ENCODE data around the gene PHC3.

Gene PHC3

DNA sequence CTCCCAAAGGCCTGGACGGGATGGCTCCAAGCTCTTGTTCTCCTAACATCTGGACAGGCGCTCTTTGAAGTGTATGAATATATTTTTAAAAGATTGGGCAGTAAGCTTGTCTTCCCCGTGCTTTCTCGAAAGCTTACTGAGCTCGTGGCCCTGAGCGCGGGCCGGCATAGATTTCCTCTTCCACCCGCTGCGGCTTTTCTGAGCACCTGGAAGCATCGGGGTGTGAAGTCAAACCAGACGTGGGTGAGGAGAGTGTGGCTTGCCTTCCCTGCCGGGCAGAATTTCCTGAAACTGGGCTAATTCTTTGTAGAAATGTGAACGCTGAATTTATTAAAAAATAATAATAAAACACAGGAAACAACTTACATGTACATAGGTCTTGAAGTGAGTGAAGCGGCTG is 117.8 kb downstream of the PHC3 start:
- no peaks in the 10 kb centered on the region for H3K4me1 Mint-ChIP-seq
- peaks cover 10% of the 10 kb centered on the region for H3K9me3 Mint-ChIP-seq
- DNase-seq, result no peak
- no peak overlapping the region for H3K4me3 Mint-ChIP-seq
- no peaks in the 10 kb centered on the region for H3K36me3 Mint-ChIP-seq (ENCODE audit: low read depth)
- TF ChIP-seq, protein P1, sequence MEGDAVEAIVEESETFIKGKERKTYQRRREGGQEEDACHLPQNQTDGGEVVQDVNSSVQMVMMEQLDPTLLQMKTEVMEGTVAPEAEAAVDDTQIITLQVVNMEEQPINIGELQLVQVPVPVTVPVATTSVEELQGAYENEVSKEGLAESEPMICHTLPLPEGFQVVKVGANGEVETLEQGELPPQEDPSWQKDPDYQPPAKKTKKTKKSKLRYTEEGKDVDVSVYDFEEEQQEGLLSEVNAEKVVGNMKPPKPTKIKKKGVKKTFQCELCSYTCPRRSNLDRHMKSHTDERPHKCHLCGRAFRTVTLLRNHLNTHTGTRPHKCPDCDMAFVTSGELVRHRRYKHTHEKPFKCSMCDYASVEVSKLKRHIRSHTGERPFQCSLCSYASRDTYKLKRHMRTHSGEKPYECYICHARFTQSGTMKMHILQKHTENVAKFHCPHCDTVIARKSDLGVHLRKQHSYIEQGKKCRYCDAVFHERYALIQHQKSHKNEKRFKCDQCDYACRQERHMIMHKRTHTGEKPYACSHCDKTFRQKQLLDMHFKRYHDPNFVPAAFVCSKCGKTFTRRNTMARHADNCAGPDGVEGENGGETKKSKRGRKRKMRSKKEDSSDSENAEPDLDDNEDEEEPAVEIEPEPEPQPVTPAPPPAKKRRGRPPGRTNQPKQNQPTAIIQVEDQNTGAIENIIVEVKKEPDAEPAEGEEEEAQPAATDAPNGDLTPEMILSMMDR (IDR thresholded peaks at IDR 0.05), result no peak
- peaks cover 7% of the 10 kb centered on the region for H3K27me3 Mint-ChIP-seq (ENCODE audit: low read depth, poor library complexity)
- no peak overlapping the region for H3K27ac Mint-ChIP-seq

DNA sequence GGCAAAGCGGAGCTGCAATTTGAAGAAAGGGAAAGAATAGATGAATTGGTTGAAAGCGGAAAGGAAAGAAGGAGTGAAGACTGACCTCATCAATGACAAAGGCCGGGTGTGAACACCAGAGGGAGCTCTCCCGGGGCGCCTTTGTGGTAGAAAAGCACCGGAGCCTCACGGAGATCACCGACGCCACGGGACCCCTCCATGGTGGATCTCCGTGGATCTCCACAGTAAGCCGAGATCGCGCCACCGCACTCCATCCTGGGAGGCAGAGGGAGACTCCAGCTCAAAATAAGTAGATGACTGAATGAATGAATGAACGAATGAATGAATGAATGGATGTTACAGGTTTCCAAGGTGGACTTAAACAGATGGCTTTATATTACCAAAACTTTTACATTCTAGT is 118.8 kb downstream of the PHC3 start:
- H3K4me3 Mint-ChIP-seq, result no peak overlapping the region
- peaks cover 7% of the 10 kb centered on the region for H3K27me3 Mint-ChIP-seq (ENCODE audit: low read depth, poor library complexity)
- no peaks in the 10 kb centered on the region for H3K36me3 Mint-ChIP-seq (ENCODE audit: low read depth)
- TF ChIP-seq, protein P1 (IDR thresholded peaks at IDR 0.05), result no peak
- H3K9me3 Mint-ChIP-seq, result peaks cover 10% of the 10 kb centered on the region
- DNase-seq, result no peak
- no peak overlapping the region for H3K27ac Mint-ChIP-seq
- H3K4me1 Mint-ChIP-seq, result no peaks in the 10 kb centered on the region

DNA sequence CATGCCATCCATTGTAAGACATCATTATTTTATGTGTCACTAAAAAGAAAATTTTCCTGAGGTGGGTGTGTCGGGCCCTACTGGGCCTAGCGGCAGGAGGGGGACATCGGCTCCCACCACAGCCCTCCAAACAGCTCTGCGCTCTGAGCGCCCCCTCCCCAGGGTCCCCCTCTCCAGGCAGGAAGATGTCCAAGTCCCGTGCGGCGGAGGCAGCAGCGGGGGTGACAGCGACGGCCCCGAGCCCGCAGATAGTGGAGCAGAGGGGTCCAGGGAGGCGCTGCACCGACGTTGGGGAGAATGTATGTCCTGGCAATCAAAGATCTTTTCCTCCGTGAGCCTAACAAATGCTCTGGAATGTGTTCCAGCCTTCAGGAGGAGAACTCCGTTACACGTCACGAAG is 119.5 kb downstream of the PHC3 start:
- Mint-ChIP-seq H3K4me1 (no peaks in the 10 kb centered on the region), H3K36me3 (ENCODE audit: low read depth) (no peaks in the 10 kb centered on the region), H3K27ac (no peak overlapping the region), H3K4me3 (no peak overlapping the region), H3K9me3 (peaks cover 10% of the 10 kb centered on the region), H3K27me3 (ENCODE audit: low read depth, poor library complexity) (peaks cover 4% of the 10 kb centered on the region)
- TF ChIP-seq, protein P1 (IDR thresholded peaks at IDR 0.05), result no peak
- DNase-seq, result no peak

DNA sequence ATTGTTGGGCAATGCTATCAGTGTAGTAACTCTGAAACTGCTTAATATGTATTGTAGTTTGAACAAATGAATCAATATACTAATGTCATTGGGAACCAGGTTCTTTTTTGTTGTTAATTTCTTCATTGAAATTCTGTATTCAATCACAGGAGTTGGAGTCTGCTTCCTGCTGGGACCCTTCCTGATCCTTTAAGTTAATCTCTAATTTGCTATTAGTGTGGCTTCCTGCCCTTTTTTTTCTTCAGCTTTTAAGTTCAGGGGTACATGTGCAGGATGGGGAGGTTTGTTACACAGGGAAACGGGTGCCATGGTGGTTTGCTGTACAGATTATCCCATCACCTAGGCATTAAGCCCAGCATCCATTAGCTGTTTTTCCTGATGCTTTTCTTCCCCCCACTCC is 122.1 kb downstream of the PHC3 start:
- peaks cover 5% of the 10 kb centered on the region for H3K9me3 Mint-ChIP-seq

DNA sequence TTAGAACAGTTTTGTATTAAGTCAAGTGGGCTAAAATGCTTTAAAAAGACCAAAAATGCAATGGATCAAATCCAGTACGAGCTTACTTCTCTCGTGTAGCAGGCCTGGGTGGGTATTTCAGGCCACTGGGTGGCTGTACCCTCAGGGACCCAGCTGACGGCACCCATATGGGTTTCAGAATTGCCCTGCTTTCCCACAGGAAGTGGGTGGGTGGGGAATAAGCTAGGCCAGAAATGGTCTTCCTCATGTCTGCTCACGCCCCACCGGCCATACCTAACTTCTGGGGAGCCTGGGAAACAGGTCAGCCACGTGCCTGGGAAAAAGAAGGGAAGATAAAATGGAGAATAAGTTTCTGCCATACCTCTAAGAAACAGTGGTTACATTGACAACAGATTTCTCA is 123.4 kb downstream of the PHC3 start:
- H3K27ac Mint-ChIP-seq, result no peak overlapping the region
- no peaks in the 10 kb centered on the region for H3K36me3 Mint-ChIP-seq (ENCODE audit: low read depth)
- peaks cover 5% of the 10 kb centered on the region for H3K9me3 Mint-ChIP-seq
- TF ChIP-seq, protein P1 (IDR thresholded peaks at IDR 0.05), result no peak
- no peaks in the 10 kb centered on the region for H3K4me1 Mint-ChIP-seq
- H3K4me3 Mint-ChIP-seq, result no peak overlapping the region
- no peak for DNase-seq
- H3K27me3 Mint-ChIP-seq (ENCODE audit: low read depth, poor library complexity), result no peaks in the 10 kb centered on the region

More for the DNA sequence above, 122.1 kb downstream of the PHC3 start:
- H3K36me3 Mint-ChIP-seq (ENCODE audit: low read depth), result no peaks in the 10 kb centered on the region
- H3K4me1 Mint-ChIP-seq, result no peaks in the 10 kb centered on the region
- H3K27me3 Mint-ChIP-seq (ENCODE audit: low read depth, poor library complexity), result peaks cover 4% of the 10 kb centered on the region
- no peak overlapping the region for H3K27ac Mint-ChIP-seq
- TF ChIP-seq, protein P1 (IDR thresholded peaks at IDR 0.05), result no peak
- H3K4me3 Mint-ChIP-seq, result no peak overlapping the region
- no peak for DNase-seq

DNA sequence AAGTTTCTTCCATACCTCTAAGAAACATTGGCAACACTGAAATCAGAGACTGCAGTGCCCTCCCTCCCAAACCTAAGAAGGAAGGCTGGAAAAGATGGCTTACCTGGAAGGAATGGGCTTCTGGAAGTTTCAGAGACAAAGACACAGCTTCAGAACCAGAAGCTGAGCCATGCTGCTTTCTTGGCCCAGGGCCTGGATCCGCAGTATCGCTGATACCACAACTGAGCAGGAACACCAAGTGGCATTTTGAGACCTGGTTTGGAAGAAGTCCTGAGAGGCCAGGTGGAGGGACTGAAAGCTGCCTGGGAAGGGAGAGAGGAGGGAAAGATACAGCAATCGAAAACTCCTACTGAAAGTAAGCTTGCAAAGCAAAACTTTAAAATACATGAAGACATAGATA is 124.0 kb downstream of the PHC3 start:
- Mint-ChIP-seq H3K27me3 (ENCODE audit: low read depth, poor library complexity) (no peaks in the 10 kb centered on the region), H3K27ac (no peak overlapping the region), H3K36me3 (ENCODE audit: low read depth) (no peaks in the 10 kb centered on the region), H3K4me3 (no peak overlapping the region), H3K4me1 (no peaks in the 10 kb centered on the region), H3K9me3 (peaks cover 8% of the 10 kb centered on the region)
- DNase-seq, result no peak
- TF ChIP-seq, protein P1 (IDR thresholded peaks at IDR 0.05), result no peak
